Caco-2 (cell line): ENCODE results near the gene SH3BP5L. TPM values are rescaled to one million over a fixed set of nuclear protein-coding genes. Genes with fewer than 3 reads are reported as not detected.

ENCODE experiments used
- Bru-seq: library from RNA; stranded (reverse); fragments of 400-500 nt; gene quantifications from one replicate; lab custom pipeline; 2021; lab: Mats Ljungman, UMichigan
- BruChase-seq, 2 experiments: library from RNA; stranded (reverse); fragments of 400-500 nt; gene quantifications; one replicate each; lab custom pipeline; 2021; lab: Mats Ljungman, UMichigan
- BruUV-seq: library from RNA; stranded (reverse); fragments of 400-500 nt; replicated peaks from 2 replicates; lab custom pipeline; 2021; lab: Mats Ljungman, UMichigan
- CTCF ChIA-PET: fragments of 300-600 bp; sonication (Branson Sonifier 250); formaldehyde crosslinking; loops from one replicate; lab custom pipeline; 2022; ENCODE audit warnings: antibody characterized with exemption; lab: Charles Lee
- POLR2A ChIA-PET: fragments of 300-600 bp; sonication (Branson Sonifier 250); formaldehyde crosslinking; loops from one replicate; lab custom pipeline; 2022; ENCODE audit warnings: antibody characterized with exemption; lab: Charles Lee
- DNase-seq, 2 experiments: peaks; one replicate each; pipeline versions ENCODE4 v3.0.0 to v3.0.0-alpha.2; 2020 to 2022
- H3K27me3 ChIP-seq: replicated peaks from 2 replicates; pipeline ENCODE4 v1.6.0; 2011; ENCODE audit warnings: low read length; ENCODE audit not compliant: control insufficient read depth, insufficient read depth
- H3K36me3 ChIP-seq: 2 replicates; pipeline ENCODE4 v1.5.1; 2011; ENCODE audit warnings: low read length; ENCODE audit not compliant: control insufficient read depth, insufficient read depth
- H3K4me1 ChIP-seq: fragments of 250-450 bp; sonication (Bioruptor Pico); 2 replicates; pipeline ENCODE4 v1.5.1; 2020; ENCODE audit warnings: mild to moderate bottlenecking
- H3K4me3 ChIP-seq: 2 replicates; pipeline ENCODE4 v1.5.1; 2011; ENCODE audit warnings: low read depth, mild to moderate bottlenecking, control low read depth, low read length
- H3K9me3 ChIP-seq: fragments of 250-450 bp; sonication (Bioruptor Pico); 2 replicates; pipeline ENCODE4 v1.5.1; 2020; ENCODE audit warnings: mild to moderate bottlenecking, moderate library complexity
- H3K27ac Mint-ChIP-seq: one replicate; pipeline ENCODE4 v1.8.0; 2022; ENCODE audit warnings: mixed read lengths; ENCODE audit not compliant: unreplicated experiment
- H3K27me3 Mint-ChIP-seq: one replicate; pipeline ENCODE4 v1.8.0; 2022; ENCODE audit warnings: mixed read lengths; ENCODE audit not compliant: insufficient read depth, unreplicated experiment
- H3K36me3 Mint-ChIP-seq: one replicate; pipeline ENCODE4 v1.8.0; 2022; ENCODE audit warnings: mild to moderate bottlenecking, mixed read lengths; ENCODE audit not compliant: insufficient read depth, unreplicated experiment
- H3K4me1 Mint-ChIP-seq: one replicate; pipeline ENCODE4 v1.8.0; 2022; ENCODE audit warnings: low read depth, mixed read lengths; ENCODE audit not compliant: unreplicated experiment
- H3K4me3 Mint-ChIP-seq: one replicate; pipeline ENCODE4 v1.8.0; 2022; ENCODE audit warnings: mild to moderate bottlenecking, moderate library complexity, mixed read lengths; ENCODE audit not compliant: unreplicated experiment
- H3K9me3 Mint-ChIP-seq: one replicate; pipeline ENCODE4 v1.8.0; 2022; ENCODE audit warnings: mixed read lengths; ENCODE audit not compliant: unreplicated experiment
- intact Hi-C: fragments of 100-400 bp; cut with micrococcal nuclease; formaldehyde crosslinking; loops from one replicate; pipeline ENCODE4 v1.10.0; 2022; ENCODE audit not compliant: unreplicated experiment
- long read RNA-seq: library from polyadenylated mRNA; stranded (forward); transcript quantifications from one replicate; pipeline ENCODE4 v2.0.0, GENCODE V29; 2022
- total RNA-seq: library from RNA; stranded (reverse); gene quantifications from 2 replicates; pipeline ENCODE4 v1.2.3, GENCODE V29; 2022
- TF ChIP-seq, protein P1 (sequence below), 2 experiments: fragments of 200-600 bp in 1 of 2; IDR thresholded peaks; 1 replicate in 1 of 2; 2 replicates in 1 of 2; pipeline versions ENCODE4 v1.5.1 to v1.8.0; 2011 to 2022; ENCODE audit warnings: antibody characterized with exemption in 1 of 2, control low read depth in 1 of 2, inconsistent platforms in 1 of 2, low read depth in 1 of 2, low read length in 1 of 2, mild to moderate bottlenecking in 1 of 2, moderate library complexity in 1 of 2; ENCODE audit not compliant: insufficient read depth in 1 of 2, severe bottlenecking in 1 of 2, unreplicated experiment in 1 of 2

SH3BP5L gene
- total RNA-seq (21.3 and 22.4 TPM in 2 replicates), Bru-seq, nascent RNA (percentile 67 among the genes with signal in this experiment), BruChase-seq, experiment 1, labeled RNA remaining after a 2-hour chase (percentile 68 among the genes with signal in this experiment), BruChase-seq, experiment 2, labeled RNA remaining after a 6-hour chase (percentile 67 among the genes with signal in this experiment)
- long read RNA-seq, partial matches to known transcripts: 3 of 3 reads
- long read RNA-seq, other reads (novel, unspliced or antisense): 0 of 3 reads

DNA sequence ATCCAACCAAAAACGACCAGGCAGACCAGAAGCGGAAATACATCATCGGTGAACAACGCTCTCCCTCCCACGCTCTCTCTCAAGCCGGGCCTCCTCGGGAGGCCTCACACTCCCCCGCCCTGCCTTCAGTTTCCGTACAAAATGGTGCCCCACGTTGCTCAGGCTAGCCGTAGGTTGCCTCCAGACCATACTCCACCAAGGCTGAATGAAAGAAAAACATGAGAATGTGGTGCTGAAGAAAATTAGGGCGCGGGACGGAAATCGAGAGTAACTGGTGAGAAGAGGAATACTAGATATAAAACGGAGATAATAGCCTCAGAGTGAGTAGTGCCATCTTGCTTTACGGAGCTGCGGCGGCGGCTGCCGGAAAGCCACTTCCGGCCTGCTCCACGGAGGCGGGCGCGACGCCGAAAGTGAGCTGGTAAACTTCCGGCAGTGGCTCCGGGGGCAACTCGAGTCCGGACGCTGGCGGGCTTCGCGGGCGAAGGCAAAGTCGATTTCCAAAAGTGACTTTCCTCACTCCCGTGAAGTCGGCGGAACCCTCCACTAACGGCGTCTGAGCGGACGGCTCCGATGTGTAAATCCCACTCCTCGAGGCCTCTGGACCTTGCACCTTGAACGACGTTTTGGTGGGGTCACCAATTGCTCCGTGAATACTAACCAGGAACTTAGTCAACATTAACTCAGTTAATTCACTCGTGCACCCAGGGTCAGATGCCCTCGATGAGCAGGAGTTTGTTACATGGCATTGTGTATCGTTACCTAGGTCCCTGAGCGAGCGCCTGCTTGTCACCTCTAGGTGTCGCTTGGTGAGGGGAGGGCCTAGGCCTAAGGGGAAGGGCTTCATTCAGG, at the start of gene SH3BP5L:
Gene SH3BP5L (minus strand): TSS at position 7 of the 852 bp plus-strand sequence. CDS start 980 bp downstream, outside the sequence.
- Histone ChIP-seq H3K36me3 (no peaks in the 10 kb centered on the region), H3K4me1 (peaks cover 8% of the 10 kb centered on the region), H3K4me3 (peak within 1 kb of the TSS; percentile 82), H3K9me3 (no peaks in the 10 kb centered on the region), H3K27me3 (no peaks in the 10 kb centered on the region)
- H3K36me3 Mint-ChIP-seq: peaks cover 9% of the 10 kb centered on the region
- intact Hi-C loops: loop anchor here (1.0 kb wide), 4 partner anchors 12 to 80 kb away; partner anchors contain the start of genes PGBD2 and ZNF672
- ChIA-PET POLR2A (interaction anchor here (0.6 to 1.8 kb wide), 8 partner anchors 12 to 81 kb away, joined by 3 to 57 read pairs (median 5); partner anchors contain the start of genes ZNF672 and ZNF692), CTCF (interaction anchor here (0.7 to 3.6 kb wide), 4 partner anchors 12 to 47 kb away, joined by 4 to 46 read pairs (median 10); partner anchors contain the start of genes ZNF672 and ZNF692)
- DNase-seq: peak; percentile 89 to 93
- no peaks in the 10 kb centered on the region for H3K27me3 Mint-ChIP-seq
- peak within 1 kb of the TSS; percentile 95 for H3K4me3 Mint-ChIP-seq
- peak within 1 kb of the TSS; percentile 99 for H3K27ac Mint-ChIP-seq
- TF ChIP-seq, protein P1, sequence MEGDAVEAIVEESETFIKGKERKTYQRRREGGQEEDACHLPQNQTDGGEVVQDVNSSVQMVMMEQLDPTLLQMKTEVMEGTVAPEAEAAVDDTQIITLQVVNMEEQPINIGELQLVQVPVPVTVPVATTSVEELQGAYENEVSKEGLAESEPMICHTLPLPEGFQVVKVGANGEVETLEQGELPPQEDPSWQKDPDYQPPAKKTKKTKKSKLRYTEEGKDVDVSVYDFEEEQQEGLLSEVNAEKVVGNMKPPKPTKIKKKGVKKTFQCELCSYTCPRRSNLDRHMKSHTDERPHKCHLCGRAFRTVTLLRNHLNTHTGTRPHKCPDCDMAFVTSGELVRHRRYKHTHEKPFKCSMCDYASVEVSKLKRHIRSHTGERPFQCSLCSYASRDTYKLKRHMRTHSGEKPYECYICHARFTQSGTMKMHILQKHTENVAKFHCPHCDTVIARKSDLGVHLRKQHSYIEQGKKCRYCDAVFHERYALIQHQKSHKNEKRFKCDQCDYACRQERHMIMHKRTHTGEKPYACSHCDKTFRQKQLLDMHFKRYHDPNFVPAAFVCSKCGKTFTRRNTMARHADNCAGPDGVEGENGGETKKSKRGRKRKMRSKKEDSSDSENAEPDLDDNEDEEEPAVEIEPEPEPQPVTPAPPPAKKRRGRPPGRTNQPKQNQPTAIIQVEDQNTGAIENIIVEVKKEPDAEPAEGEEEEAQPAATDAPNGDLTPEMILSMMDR (IDR thresholded peaks at IDR 0.05; ENCODE audit: insufficient read depth in 1 of 2, low read depth in 1 of 2, low read length in 1 of 2, severe bottlenecking in 1 of 2, unreplicated experiment in 1 of 2): peak; percentile 60 to 89
- TSS peak; percentile 87 for BruUV-seq
- peaks cover 19% of the 10 kb centered on the region for H3K4me1 Mint-ChIP-seq
- no peaks in the 10 kb centered on the region for H3K9me3 Mint-ChIP-seq

DNA sequence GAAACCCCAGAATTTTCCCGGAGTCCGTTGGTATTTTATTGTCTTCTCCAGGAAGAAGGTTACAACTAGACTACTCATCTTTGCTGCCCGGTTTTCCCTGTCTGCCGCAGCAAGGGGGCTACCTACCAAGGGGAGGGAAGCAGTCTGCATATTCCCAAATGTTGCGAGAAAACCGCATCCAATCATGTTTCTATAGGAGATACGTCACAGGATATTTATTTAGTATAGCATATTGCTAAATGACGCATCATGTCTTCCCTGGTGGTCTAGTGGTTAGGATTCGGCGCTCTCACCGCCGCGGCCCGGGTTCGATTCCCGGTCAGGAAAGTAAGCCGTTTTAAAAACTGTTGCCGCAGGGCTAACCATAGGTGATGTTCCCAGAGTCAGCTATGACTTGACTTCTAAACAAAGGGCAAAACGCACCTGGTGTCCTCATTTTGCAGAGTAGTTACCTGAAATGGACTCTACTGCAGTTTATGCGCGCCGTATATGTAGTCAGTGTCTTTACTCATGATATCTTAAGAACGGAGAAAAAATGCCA, 48.3 kb upstream of the SH3BP5L start:
- H3K4me3 ChIP-seq: peak overlapping the region; percentile 40
- no peaks in the 10 kb centered on the region for H3K36me3 ChIP-seq
- POLR2A ChIA-PET: interaction anchor here (1.0 to 3.2 kb wide), 5 partner anchors 15 to 48 kb away, joined by 3 to 15 read pairs (median 5); partner anchors contain the start of genes PGBD2, ZNF672 and ZNF692
- Mint-ChIP-seq H3K36me3 (peaks cover 30% of the 10 kb centered on the region), H3K4me3 (peak overlapping the region; percentile 98), H3K27me3 (peaks cover 4% of the 10 kb centered on the region), H3K27ac (peak overlapping the region; percentile 95), H3K9me3 (no peaks in the 10 kb centered on the region), H3K4me1 (peaks cover 25% of the 10 kb centered on the region)
- CTCF ChIA-PET: interaction anchor here (0.5 to 2.5 kb wide), 4 partner anchors 12 to 48 kb away, joined by 3 to 19 read pairs (median 4); partner anchors contain the start of genes SH3BP5L and ZNF692
- TF ChIP-seq, protein P1 (IDR thresholded peaks at IDR 0.05; ENCODE audit: insufficient read depth in 1 of 2, low read depth in 1 of 2, low read length in 1 of 2, severe bottlenecking in 1 of 2, unreplicated experiment in 1 of 2): no peak
- DNase-seq: peak; percentile 81 to 88
- no peaks in the 10 kb centered on the region for H3K9me3 ChIP-seq
- no peaks in the 10 kb centered on the region for H3K27me3 ChIP-seq
- intact Hi-C loops: loop anchor here (1.0 kb wide), 5 partner anchors 11 to 48 kb away; partner anchors contain the start of gene PGBD2
- BruUV-seq: TSS peak; percentile 63
- peaks cover 6% of the 10 kb centered on the region; the same call in 1 of the 2 replicates for H3K4me1 ChIP-seq
